ENCODE data around the gene ZIC4. TPM values are rescaled to one million over a fixed set of nuclear protein-coding genes. Genes with fewer than 3 reads are reported as not detected.

Gene ZIC4
- total and polyA plus RNA-seq, 2 of the 4 experiments (the other 2 are of a cell fraction), result not detected

- H2AFZ ChIP-seq (replicated peaks; ENCODE audit: low read length, poor library complexity), result no peak overlapping the region
- DNase-seq (no peak), ATAC-seq (ENCODE audit: low read depth) (no peak)
- no peaks in the 10 kb centered on the region for H3K9me1 ChIP-seq (ENCODE audit: insufficient read depth, low read length)
- H3K4me2 ChIP-seq (ENCODE audit: low read depth, low read length), result no peak overlapping the region
- no peak overlapping the region for H2BK15ac ChIP-seq (ENCODE audit: low read depth, low read length)
- no peak overlapping the region for H3K56ac ChIP-seq (ENCODE audit: extremely low read depth, insufficient read depth, low read length)
- no CpG with 5 or more reads among the region's 4 CpGs for WGBS, 2 experiments (ENCODE audit: extremely low coverage in 2 of 2, insufficient read length in 1 of 2)
- dilution Hi-C loops (cut with HindIII; ENCODE audit: low sequenced_read_pairs, unreplicated experiment) (no loop called here), intact Hi-C loops (cut with micrococcal nuclease) (no loop called here), in situ Hi-C loops (cut with MboI; ENCODE audit: low sequenced_read_pairs) (no loop called here)
- H3K9me3 ChIP-seq (ENCODE audit: control insufficient read depth, insufficient read depth, low read length), result peaks cover 17% of the 10 kb centered on the region
- H3K23ac ChIP-seq (ENCODE audit: low read depth, low read length), result no peak overlapping the region
- no peaks in the 10 kb centered on the region for H3K4me1 ChIP-seq (ENCODE audit: control insufficient read depth, insufficient read depth, low read length)
- H3K9ac ChIP-seq (ENCODE audit: low read depth, low read length), result no peak overlapping the region
- H4K8ac ChIP-seq (ENCODE audit: low read depth in 2 of 2, low read length in 2 of 2), result no peak overlapping the region
- TF ChIP-seq, protein P1, sequence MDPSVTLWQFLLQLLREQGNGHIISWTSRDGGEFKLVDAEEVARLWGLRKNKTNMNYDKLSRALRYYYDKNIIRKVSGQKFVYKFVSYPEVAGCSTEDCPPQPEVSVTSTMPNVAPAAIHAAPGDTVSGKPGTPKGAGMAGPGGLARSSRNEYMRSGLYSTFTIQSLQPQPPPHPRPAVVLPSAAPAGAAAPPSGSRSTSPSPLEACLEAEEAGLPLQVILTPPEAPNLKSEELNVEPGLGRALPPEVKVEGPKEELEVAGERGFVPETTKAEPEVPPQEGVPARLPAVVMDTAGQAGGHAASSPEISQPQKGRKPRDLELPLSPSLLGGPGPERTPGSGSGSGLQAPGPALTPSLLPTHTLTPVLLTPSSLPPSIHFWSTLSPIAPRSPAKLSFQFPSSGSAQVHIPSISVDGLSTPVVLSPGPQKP (IDR thresholded peaks at IDR 0.05; ENCODE audit: borderline replicate concordance, low read depth, low read length), result no peak
- TF ChIP-seq BHLHE40 (IDR thresholded peaks at IDR 0.05; ENCODE audit: low read depth, low read length) (no peak), MAZ (IDR thresholded peaks at IDR 0.05; ENCODE audit: borderline replicate concordance, low read depth, low read length) (no peak), RCOR1 (IDR thresholded peaks at IDR 0.05; ENCODE audit: insufficient replicate concordance, low read length) (no peak), NFE2L2 (IDR thresholded peaks at IDR 0.05; ENCODE audit: low read depth, low read length) (no peak), CHD1 (IDR thresholded peaks at IDR 0.05; ENCODE audit: low read depth, low read length) (no peak)
- TF ChIP-seq, protein P2, sequence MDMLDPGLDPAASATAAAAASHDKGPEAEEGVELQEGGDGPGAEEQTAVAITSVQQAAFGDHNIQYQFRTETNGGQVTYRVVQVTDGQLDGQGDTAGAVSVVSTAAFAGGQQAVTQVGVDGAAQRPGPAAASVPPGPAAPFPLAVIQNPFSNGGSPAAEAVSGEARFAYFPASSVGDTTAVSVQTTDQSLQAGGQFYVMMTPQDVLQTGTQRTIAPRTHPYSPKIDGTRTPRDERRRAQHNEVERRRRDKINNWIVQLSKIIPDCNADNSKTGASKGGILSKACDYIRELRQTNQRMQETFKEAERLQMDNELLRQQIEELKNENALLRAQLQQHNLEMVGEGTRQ (IDR thresholded peaks at IDR 0.05; ENCODE audit: low read depth, low read length), result no peak
- TF ChIP-seq, protein P3, sequence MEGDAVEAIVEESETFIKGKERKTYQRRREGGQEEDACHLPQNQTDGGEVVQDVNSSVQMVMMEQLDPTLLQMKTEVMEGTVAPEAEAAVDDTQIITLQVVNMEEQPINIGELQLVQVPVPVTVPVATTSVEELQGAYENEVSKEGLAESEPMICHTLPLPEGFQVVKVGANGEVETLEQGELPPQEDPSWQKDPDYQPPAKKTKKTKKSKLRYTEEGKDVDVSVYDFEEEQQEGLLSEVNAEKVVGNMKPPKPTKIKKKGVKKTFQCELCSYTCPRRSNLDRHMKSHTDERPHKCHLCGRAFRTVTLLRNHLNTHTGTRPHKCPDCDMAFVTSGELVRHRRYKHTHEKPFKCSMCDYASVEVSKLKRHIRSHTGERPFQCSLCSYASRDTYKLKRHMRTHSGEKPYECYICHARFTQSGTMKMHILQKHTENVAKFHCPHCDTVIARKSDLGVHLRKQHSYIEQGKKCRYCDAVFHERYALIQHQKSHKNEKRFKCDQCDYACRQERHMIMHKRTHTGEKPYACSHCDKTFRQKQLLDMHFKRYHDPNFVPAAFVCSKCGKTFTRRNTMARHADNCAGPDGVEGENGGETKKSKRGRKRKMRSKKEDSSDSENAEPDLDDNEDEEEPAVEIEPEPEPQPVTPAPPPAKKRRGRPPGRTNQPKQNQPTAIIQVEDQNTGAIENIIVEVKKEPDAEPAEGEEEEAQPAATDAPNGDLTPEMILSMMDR (conservative IDR thresholded peaks at IDR 0.05; ENCODE audit: low read depth, low read length), result no peak
- H2BK20ac ChIP-seq (ENCODE audit: low read depth, low read length), result no peak overlapping the region
- no peak overlapping the region for H4K91ac ChIP-seq (ENCODE audit: insufficient read depth, low read depth, low read length)
- no peak overlapping the region for H3K4me3 ChIP-seq (ENCODE audit: insufficient read depth, low read depth, low read length)
- no peaks in the 10 kb centered on the region for H3K36me3 ChIP-seq (ENCODE audit: control insufficient read depth, insufficient read depth, low read length)
- H2AK5ac ChIP-seq (ENCODE audit: low read depth, low read length), result no peak overlapping the region
- no peak overlapping the region for H3K27ac ChIP-seq (ENCODE audit: insufficient read depth, low read length)
- H2BK120ac ChIP-seq (ENCODE audit: low read depth, low read length), result no peak overlapping the region
- ChIA-PET POLR2A (ENCODE audit: unreplicated experiment) (no interaction called here), CTCF (no interaction called here)
- no peak overlapping the region for H2BK5ac ChIP-seq (ENCODE audit: low read depth, low read length, poor library complexity, severe bottlenecking)
- no peak overlapping the region for H4K5ac ChIP-seq (ENCODE audit: low read depth, low read length)
- no peak overlapping the region for H3K14ac ChIP-seq (replicated peaks; ENCODE audit: low read depth, low read length)
- H3K79me1 ChIP-seq (ENCODE audit: low read depth in 1 of 2, low read length in 2 of 2), result no peaks in the 10 kb centered on the region
- peaks cover 66% of the 10 kb centered on the region for H3K27me3 ChIP-seq (ENCODE audit: control insufficient read depth, insufficient read depth, low read length)
- H3K18ac ChIP-seq (ENCODE audit: low read depth, low read length), result no peak overlapping the region
- no peaks in the 10 kb centered on the region for H4K20me1 ChIP-seq (ENCODE audit: insufficient read depth, low read length)
- no TSS peak for BruUV-seq (replicated peaks)
- H3K4ac ChIP-seq (ENCODE audit: low read depth, low read length), result no peak overlapping the region
- no peak overlapping the region for H2AK9ac ChIP-seq (replicated peaks; ENCODE audit: low read depth, low read length, poor library complexity)
These were observed 50.6 kb downstream of the ZIC4 start for GRCh38 chr3:147355753-147356090.
